Keratinocyte (primary cell): ENCODE results near the gene AFG3L2. TPM values are rescaled to one million over a fixed set of nuclear protein-coding genes. Genes with fewer than 3 reads are reported as not detected.

Source experiments
- DNase-seq: peaks from one replicate; pipeline ENCODE4 v3.0.0-alpha.2; 2011; ENCODE audit warnings: low read depth, missing footprints, low spot score
- FAIRE-seq: peaks from 2 replicates; lab custom pipeline; 2011; peaks lifted over from hg19 to GRCh38; lab: Jason Lieb, UNC
- H2AFZ ChIP-seq: 2 replicates; pipeline ENCODE4 v1.6.0; 2012; ENCODE audit warnings: low read length, control low read depth, inconsistent platforms; ENCODE audit not compliant: control insufficient read depth
- H3K27ac ChIP-seq: 2 replicates; pipeline ENCODE4 v1.5.1; 2011; ENCODE audit warnings: low read length; ENCODE audit not compliant: control insufficient read depth, insufficient read depth
- H3K27me3 ChIP-seq: 3 replicates; pipeline ENCODE4 v1.6.0; 2011; ENCODE audit warnings: low read length; ENCODE audit not compliant: control insufficient read depth, insufficient read depth; ENCODE audit errors: extremely low read depth
- H3K36me3 ChIP-seq, 2 experiments: 2 replicates in 1 of 2; 3 replicates in 1 of 2; pipeline ENCODE4 v1.5.1; 2011; ENCODE audit warnings: low read length in 2 of 2, mild to moderate bottlenecking in 1 of 2; ENCODE audit not compliant: control insufficient read depth in 2 of 2, insufficient read depth in 2 of 2; ENCODE audit errors: extremely low read depth in 1 of 2
- H3K4me1 ChIP-seq: 3 replicates; pipeline ENCODE4 v1.5.1; 2011; ENCODE audit warnings: low read length; ENCODE audit not compliant: control insufficient read depth, insufficient read depth; ENCODE audit errors: extremely low read depth
- H3K4me2 ChIP-seq: 3 replicates; pipeline ENCODE4 v1.6.0; 2011; ENCODE audit warnings: low read depth, low read length; ENCODE audit not compliant: control insufficient read depth, insufficient read depth; ENCODE audit errors: extremely low read depth
- H3K4me3 ChIP-seq, 3 experiments: fragments of 200-600 bp in 1 of 3; sonication (generic) in 1 of 3; 2 replicates in 2 of 3; 3 replicates in 1 of 3; pipeline ENCODE4 v1.5.1; 2011 to 2016; ENCODE audit warnings: low read length in 3 of 3, mild to moderate bottlenecking in 3 of 3, control low read depth in 2 of 3, inconsistent platforms in 1 of 3, low read depth in 1 of 3, mixed read lengths in 1 of 3, mixed run types in 1 of 3, moderate library complexity in 1 of 3; ENCODE audit not compliant: control insufficient read depth in 2 of 3, insufficient read depth in 2 of 3; ENCODE audit errors: extremely low read depth in 1 of 3
- H3K79me2 ChIP-seq: 2 replicates; pipeline ENCODE4 v1.6.0; 2012; ENCODE audit warnings: low read length; ENCODE audit not compliant: control insufficient read depth, insufficient read depth
- H3K9ac ChIP-seq: 3 replicates; pipeline ENCODE4 v1.6.0; 2011; ENCODE audit warnings: low read length; ENCODE audit not compliant: control insufficient read depth, insufficient read depth; ENCODE audit errors: extremely low read depth
- H3K9me1 ChIP-seq: 3 replicates; pipeline ENCODE4 v1.6.0; 2011; ENCODE audit warnings: low read length; ENCODE audit not compliant: control insufficient read depth, insufficient read depth; ENCODE audit errors: extremely low read depth
- H3K9me3 ChIP-seq: 2 replicates; pipeline ENCODE4 v1.5.1; 2012; ENCODE audit warnings: low read depth, low read length; ENCODE audit not compliant: control insufficient read depth
- H4K20me1 ChIP-seq: 3 replicates; pipeline ENCODE4 v1.6.0; 2011; ENCODE audit warnings: low read length; ENCODE audit not compliant: control insufficient read depth, insufficient read depth; ENCODE audit errors: extremely low read depth
- CTCF ChIP-seq, 3 experiments: IDR thresholded peaks in 1 of 3; conservative IDR thresholded peaks in 1 of 3; optimal IDR thresholded peaks in 1 of 3; 2 replicates in 2 of 3; 3 replicates in 1 of 3; pipeline versions ENCODE3 to v1.5.1; 2011; ENCODE audit warnings: low read length in 3 of 3, mild to moderate bottlenecking in 3 of 3, moderate library complexity in 2 of 3, control low read depth in 1 of 3, inconsistent platforms in 1 of 3; ENCODE audit not compliant: insufficient read depth in 2 of 3; ENCODE audit errors: extremely low read depth in 1 of 3
- EZH2 ChIP-seq: IDR thresholded peaks from one replicate; pipeline ENCODE4 v1.6.1; 2012; ENCODE audit warnings: inconsistent platforms, mild to moderate bottlenecking, low read length, moderate library complexity
- dilution Hi-C: fragments of 300-500 bp; cut with MboI; formaldehyde crosslinking; loops from one replicate; pipeline ENCODE4 v1.7.0; 2020; ENCODE audit warnings: low sequenced_read_pairs; ENCODE audit not compliant: extremely low pct_ligation_motif_present
- polyA plus RNA-seq, 5 experiments: library from polyadenylated mRNA; depleted of rRNA in 3 of 5; stranded (reverse) in 3 of 5; stranded (forward) in 1 of 5; unstranded in 1 of 5; fragments of >200 nt; gene quantifications; 1 replicate in 1 of 5; 2 replicates in 3 of 5; 3 replicates in 1 of 5; pipeline versions ENCODE4 v1.2.1 to v1.2.3, GENCODE V29; 2011 to 2012; ENCODE audit warnings: missing spikeins in 2 of 5, low read depth in 1 of 5, low replicate concordance in 1 of 5

Gene AFG3L2
- polyA plus RNA-seq, 1 donor (not counting 4 experiments of a cell fraction or from before 2014, with no cell fraction given) = 47.5 TPM

GRCh38 chr18:12338382-12338781, 38.6 kb downstream of the AFG3L2 start:
- H4K20me1 ChIP-seq = no peaks in the 10 kb centered on the region

GRCh38 chr18:12336887-12337286, 40.1 kb downstream of the AFG3L2 start:
- no peak for DNase-seq
- H3K36me3 ChIP-seq = peaks cover 10 to 20% of the 10 kb centered on the region in 2 experiments
- H4K20me1 ChIP-seq = no peaks in the 10 kb centered on the region
- no peaks in the 10 kb centered on the region for H3K79me2 ChIP-seq
- no peak overlapping the region for H3K4me2 ChIP-seq
- dilution Hi-C loops = no loop called here
- H2AFZ ChIP-seq = no peak overlapping the region
- H3K9me1 ChIP-seq = no peaks in the 10 kb centered on the region
- no peak overlapping the region for H3K9ac ChIP-seq
- no peaks in the 10 kb centered on the region for H3K9me3 ChIP-seq
- no peaks in the 10 kb centered on the region for H3K27me3 ChIP-seq
- TF ChIP-seq CTCF (optimal IDR thresholded peaks at IDR 0.05 in 1 of 3, IDR thresholded peaks at IDR 0.05 in 1 of 3, conservative IDR thresholded peaks at IDR 0.05 in 1 of 3; ENCODE audit: extremely low read depth in 1 of 3, insufficient read depth in 2 of 3, low read length in 3 of 3) = no peak
- no peak for TF ChIP-seq EZH2
- H3K27ac ChIP-seq = no peak overlapping the region
- no peak for FAIRE-seq
- H3K4me1 ChIP-seq = no peaks in the 10 kb centered on the region
- no peak overlapping the region for H3K4me3 ChIP-seq

More at GRCh38 chr18:12338382-12338781, 38.6 kb downstream of the AFG3L2 start:
- Histone ChIP-seq H3K9me3 (no peaks in the 10 kb centered on the region), H3K27me3 (no peaks in the 10 kb centered on the region), H3K79me2 (no peaks in the 10 kb centered on the region), H2AFZ (no peak overlapping the region), H3K27ac (no peak overlapping the region), H3K4me1 (no peaks in the 10 kb centered on the region), H3K9ac (no peak overlapping the region), H3K4me2 (no peak overlapping the region), H3K4me3 (no peak overlapping the region), H3K36me3 (peaks cover 12 to 24% of the 10 kb centered on the region in 2 experiments), H3K9me1 (no peaks in the 10 kb centered on the region)
- dilution Hi-C loops = no loop called here
- DNase-seq = no peak
- TF ChIP-seq EZH2 (no peak), CTCF (optimal IDR thresholded peaks at IDR 0.05 in 1 of 3, IDR thresholded peaks at IDR 0.05 in 1 of 3, conservative IDR thresholded peaks at IDR 0.05 in 1 of 3; ENCODE audit: extremely low read depth in 1 of 3, insufficient read depth in 2 of 3, low read length in 3 of 3) (no peak)
- FAIRE-seq = no peak
